Psoas muscle (tissue), 8 donors: ENCODE measurements around the gene HYOU1. TPM values are rescaled to one million over a fixed set of nuclear protein-coding genes. Genes with fewer than 3 reads are reported as not detected.

Experiments
- ATAC-seq, 4 donors: fragments of 200-7000 bp; cut with Tn5 transposase; one replicate each; pipeline ENCODE4 v1.9.1; 2020; ENCODE audit warnings: moderate library complexity in 3 of 4, mild to moderate bottlenecking in 2 of 4
- DNase-seq, 2 donors: peaks; one replicate each; pipeline ENCODE4 v3.0.0-alpha.2; 2020
- H3K27ac ChIP-seq: fragments of 200-600 bp; one replicate; pipeline ENCODE4 v1.8.0; 2022
- H3K27me3 ChIP-seq, 3 donors: fragments of 200-600 bp in 1 of 3; one replicate each; pipeline versions ENCODE4 v1.6.1 to v1.8.0; 2013 to 2022; ENCODE audit warnings: low read length in 2 of 3, mild to moderate bottlenecking in 2 of 3, moderate library complexity in 1 of 3; ENCODE audit not compliant: insufficient read depth in 3 of 3
- H3K36me3 ChIP-seq, 2 donors: fragments of 200-600 bp in 1 of 2; one replicate each; pipeline versions ENCODE4 v1.6.1 to v1.8.0; 2013 to 2022; ENCODE audit warnings: low read depth in 1 of 2, mild to moderate bottlenecking in 1 of 2, moderate library complexity in 1 of 2; ENCODE audit not compliant: insufficient read depth in 1 of 2
- H3K4me1 ChIP-seq: fragments of 200-600 bp; one replicate; pipeline ENCODE4 v1.8.0; 2022
- H3K4me3 ChIP-seq: fragments of 200-600 bp; one replicate; pipeline ENCODE4 v1.8.0; 2022; ENCODE audit warnings: mild to moderate bottlenecking
- H3K9me3 ChIP-seq: fragments of 200-600 bp; one replicate; pipeline ENCODE4 v1.8.0; 2022
- WGBS, 3 donors: extraction: QIAGEN DNeasy Blood & Tissue Kit; methylation state at CpG; one replicate each; pipeline versions ENCODE4 v1.1.6 to v1.1.7; 2013; 5-methylcytosine and 5-hydroxymethylcytosine counted together
- intact Hi-C, 2 donors: fragments of 100-400 bp; cut with DNase I; formaldehyde crosslinking; loops; one replicate each; pipeline versions ENCODE4 v1.11.0 to v1.14.2; 2022
- polyA plus RNA-seq, 3 donors: library from polyadenylated mRNA; stranded (reverse); fragments of 200-250 nt; gene quantifications; one replicate each; pipeline ENCODE4 v1.2.3, GENCODE V29; 2013
- total RNA-seq, 4 donors: library from RNA; stranded (reverse); fragmentation: NEBNext Ultra II Directional in 2 of 4; extraction: Animal tissue kit (Norgen Biotek cat#: 25700) in 2 of 4; gene quantifications; one replicate each; pipeline versions ENCODE4 v1.2.1 to v1.2.4, GENCODE V29; 2021 to 2023
- TF ChIP-seq, protein P1 (sequence below): fragments of 200-600 bp; IDR thresholded peaks from one replicate; pipeline ENCODE4 v1.8.0; 2022; ENCODE audit warnings: antibody characterized with exemption
- donor health status: healthy with polysubstance abuse.
- donor health status: DM: no; HTN: no; CAD: no; lungs with moderate emphysema.
- donor health status: Bipolar disorder and iron deficiency.
- donor health status: healthy.
- donor health status: DM: yes; HTN: yes; CAD: no.
- donor health status: DM: no; HTN: no; CAD: no.
- donor health status: DM: no; HTN: no; CAD: no.
- donor health status: DM: yes; HTN: yes; CAD: no.

HYOU1 gene
- total and polyA plus RNA-seq, 7 donors, result 21.2 to 46.2 (median 31.0) TPM

DNA sequence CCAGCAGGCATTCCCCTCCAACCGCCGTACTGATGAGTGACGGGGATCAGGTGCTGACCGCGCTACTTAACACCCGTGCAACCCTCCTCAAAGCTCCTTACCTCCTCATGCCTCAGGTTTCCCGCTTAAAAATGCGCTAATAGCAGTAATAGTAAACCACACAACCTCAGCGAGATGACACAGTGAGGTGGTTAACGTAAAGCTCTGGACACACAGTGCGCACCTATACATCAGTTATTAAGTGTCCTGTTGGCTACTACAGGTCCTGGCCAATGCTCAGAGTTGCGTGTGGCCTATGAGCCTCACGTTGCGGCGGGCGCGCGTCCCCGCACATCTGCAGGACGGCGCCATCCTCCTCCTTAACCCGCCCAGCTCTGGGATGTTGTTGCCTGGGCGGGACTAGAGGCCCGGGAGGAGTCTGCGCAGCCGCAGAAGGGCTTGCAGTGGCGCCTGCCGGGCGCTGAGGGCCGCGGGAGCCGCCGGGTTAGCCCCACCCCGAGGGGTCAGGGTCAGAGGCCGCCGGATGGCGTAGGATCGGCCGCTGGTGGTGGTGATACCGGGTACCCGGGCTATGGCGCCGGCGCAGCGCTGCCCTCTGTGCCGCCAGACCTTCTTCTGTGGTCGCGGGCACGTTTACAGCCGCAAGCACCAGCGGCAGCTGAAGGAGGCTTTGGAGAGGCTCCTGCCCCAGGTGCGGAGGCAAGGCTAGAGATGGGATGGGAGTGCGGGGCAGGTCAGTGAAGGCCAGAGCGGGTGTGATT, 59.2 kb downstream of the HYOU1 start, which contains the start of gene CENATAC:
CENATAC (plus strand) TSS at position 512 of the 761 bp plus-strand sequence; CDS start at position 572, 60 bp downstream.
- ATAC-seq (peak; percentile 96 to 98 (median 98)), DNase-seq (peak; percentile 97 to 98)
- Histone ChIP-seq H3K9me3 (no peaks in the 10 kb centered on the region), H3K27ac (peak within 1 kb of the TSS; percentile 78), H3K36me3 (peaks cover 4 to 34% of the 10 kb centered on the region in 2 donors), H3K4me1 (peaks cover 20% of the 10 kb centered on the region), H3K27me3 (no peaks in the 10 kb centered on the region), H3K4me3 (peak within 1 kb of the TSS; percentile 76)
- TF ChIP-seq, protein P1, sequence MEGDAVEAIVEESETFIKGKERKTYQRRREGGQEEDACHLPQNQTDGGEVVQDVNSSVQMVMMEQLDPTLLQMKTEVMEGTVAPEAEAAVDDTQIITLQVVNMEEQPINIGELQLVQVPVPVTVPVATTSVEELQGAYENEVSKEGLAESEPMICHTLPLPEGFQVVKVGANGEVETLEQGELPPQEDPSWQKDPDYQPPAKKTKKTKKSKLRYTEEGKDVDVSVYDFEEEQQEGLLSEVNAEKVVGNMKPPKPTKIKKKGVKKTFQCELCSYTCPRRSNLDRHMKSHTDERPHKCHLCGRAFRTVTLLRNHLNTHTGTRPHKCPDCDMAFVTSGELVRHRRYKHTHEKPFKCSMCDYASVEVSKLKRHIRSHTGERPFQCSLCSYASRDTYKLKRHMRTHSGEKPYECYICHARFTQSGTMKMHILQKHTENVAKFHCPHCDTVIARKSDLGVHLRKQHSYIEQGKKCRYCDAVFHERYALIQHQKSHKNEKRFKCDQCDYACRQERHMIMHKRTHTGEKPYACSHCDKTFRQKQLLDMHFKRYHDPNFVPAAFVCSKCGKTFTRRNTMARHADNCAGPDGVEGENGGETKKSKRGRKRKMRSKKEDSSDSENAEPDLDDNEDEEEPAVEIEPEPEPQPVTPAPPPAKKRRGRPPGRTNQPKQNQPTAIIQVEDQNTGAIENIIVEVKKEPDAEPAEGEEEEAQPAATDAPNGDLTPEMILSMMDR, result no peak
- intact Hi-C loops, result no loop called here
- WGBS, 3 donors, result 0 to 1% (median 0%) methylated on average over 43 to 54 of the region's 54 CpGs

DNA sequence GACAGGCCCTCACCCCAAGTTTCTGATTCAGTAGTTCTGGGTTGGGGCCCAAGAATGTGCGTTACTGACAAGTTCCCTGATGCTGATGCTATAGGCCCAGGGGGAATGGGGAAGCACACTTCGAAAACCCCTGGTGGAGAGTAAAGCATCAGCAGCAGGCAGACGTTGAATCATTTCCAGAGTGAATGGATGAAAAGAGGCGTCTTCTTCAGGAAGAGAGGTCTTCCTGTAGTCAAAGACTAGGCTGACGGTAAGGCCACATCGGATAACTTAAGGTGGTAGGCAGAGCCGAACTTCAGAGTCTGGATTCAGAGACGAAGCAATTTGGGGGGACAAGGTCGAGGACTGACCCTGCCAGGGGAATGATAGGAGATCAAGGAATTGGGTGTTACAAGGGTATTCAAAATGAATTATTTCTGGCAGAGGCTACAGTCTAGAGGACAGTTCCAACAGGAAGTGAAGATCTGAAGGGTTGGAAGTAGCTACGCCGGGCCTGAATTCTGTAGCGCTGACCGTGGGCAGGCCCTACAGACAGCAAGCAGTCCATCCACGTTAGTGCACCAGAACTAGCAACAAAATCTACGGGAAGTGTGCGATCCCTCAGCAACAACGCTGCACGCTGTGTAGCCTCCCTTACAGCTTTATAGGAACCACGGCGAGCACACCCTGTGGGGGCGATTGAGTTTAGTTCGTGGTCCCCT, 59.9 kb downstream of the HYOU1 start:
- H3K9me3 ChIP-seq, result no peaks in the 10 kb centered on the region
- peaks cover 20% of the 10 kb centered on the region for H3K4me1 ChIP-seq
- peaks cover 4 to 27% of the 10 kb centered on the region in 2 donors for H3K36me3 ChIP-seq
- WGBS, 3 donors, result 15 to 21% (median 18%) methylated on average over 22 of the region's 22 CpGs
- peak overlapping the region; percentile 78 for H3K27ac ChIP-seq
- no peak for DNase-seq
- H3K4me3 ChIP-seq, result peak overlapping the region; percentile 76
- TF ChIP-seq, protein P1, result no peak
- intact Hi-C loops, result no loop called here
- no peaks in the 10 kb centered on the region for H3K27me3 ChIP-seq
- ATAC-seq, result peak in 3 of 4 donors; percentile 5 to 11 (median 9)

Other genes starting within 250 kb of the HYOU1 start
- under 1 TPM in 1 of 4 donors, not detected in 3; 0.17 TPM for gene CXCR5, start 173.3 kb downstream of the HYOU1 start, total RNA-seq
- gene CXCR5, start 173.3 kb downstream of the HYOU1 start, polyA plus RNA-seq, result under 1 TPM; 0.14 to 0.25 (median 0.21) TPM
- 100 to 1,000 TPM in 1 of 4 donors, 10 to 100 TPM in 3; 52.4 to 124 (median 68.0) TPM for gene BCL9L, start 131.3 kb downstream of the HYOU1 start, total RNA-seq
- gene BCL9L, start 131.3 kb downstream of the HYOU1 start, polyA plus RNA-seq, result 10 to 100 TPM in 1 of 3 donors, 1 to 10 TPM in 2; 8.1 to 31.2 (median 8.6) TPM
- not detected for gene UPK2, start 100.9 kb downstream of the HYOU1 start, total RNA-seq
- gene UPK2, start 100.9 kb downstream of the HYOU1 start, polyA plus RNA-seq, result under 1 TPM in 1 of 3 donors, not detected in 2; 0.23 TPM
- not detected for gene FOXR1, start 85.4 kb downstream of the HYOU1 start, total RNA-seq
- not detected for gene FOXR1, start 85.4 kb downstream of the HYOU1 start, polyA plus RNA-seq
- 10 to 100 TPM in 3 of 4 donors, 1 to 10 TPM in 1; 5.4 to 18.9 (median 10.9) TPM for gene CENATAC, start 59.1 kb downstream of the HYOU1 start, total RNA-seq
- 10 to 100 TPM in 2 of 3 donors, 1 to 10 TPM in 1; 9.4 to 23.5 (median 10.1) TPM for gene CENATAC, start 59.1 kb downstream of the HYOU1 start, polyA plus RNA-seq
- gene RPS25, start 38.9 kb downstream of the HYOU1 start, total RNA-seq, result 1,000 to 10,000 TPM; 1,024 to 1,264 (median 1,219) TPM
- 1,000 to 10,000 TPM; 1,713 to 2,514 (median 2,031) TPM for gene RPS25, start 38.9 kb downstream of the HYOU1 start, polyA plus RNA-seq
- 10 to 100 TPM; 46.1 to 61.5 (median 56.8) TPM for gene TRAPPC4, start 38.4 kb downstream of the HYOU1 start, total RNA-seq
- 10 to 100 TPM; 39.0 to 99.5 (median 52.8) TPM for gene TRAPPC4, start 38.4 kb downstream of the HYOU1 start, polyA plus RNA-seq
- gene SLC37A4, start 26.3 kb downstream of the HYOU1 start, total RNA-seq, result 10 to 100 TPM; 17.0 to 26.9 (median 20.5) TPM
- gene SLC37A4, start 26.3 kb downstream of the HYOU1 start, polyA plus RNA-seq, result 10 to 100 TPM; 10.6 to 34.3 (median 25.9) TPM
- 10 to 100 TPM; 16.2 to 25.4 (median 19.6) TPM for gene VPS11, start 10.6 kb upstream of the HYOU1 start, total RNA-seq
- gene VPS11, start 10.6 kb upstream of the HYOU1 start, polyA plus RNA-seq, result 10 to 100 TPM; 16.4 to 23.2 (median 21.8) TPM
- gene HMBS, start 27.7 kb upstream of the HYOU1 start, total RNA-seq, result 10 to 100 TPM; 18.1 to 33.3 (median 25.8) TPM
- gene HMBS, start 27.7 kb upstream of the HYOU1 start, polyA plus RNA-seq, result 10 to 100 TPM; 38.3 to 45.3 (median 40.4) TPM
- 10 to 100 TPM in 3 of 4 donors, 1 to 10 TPM in 1; 9.4 to 12.9 (median 12.3) TPM for gene DPAGT1, start 44.6 kb upstream of the HYOU1 start, total RNA-seq
- gene DPAGT1, start 44.6 kb upstream of the HYOU1 start, polyA plus RNA-seq, result 10 to 100 TPM; 12.1 to 38.7 (median 27.3) TPM
- gene C2CD2L, start 50.1 kb upstream of the HYOU1 start, total RNA-seq, result 10 to 100 TPM; 10.9 to 16.8 (median 15.0) TPM
- gene C2CD2L, start 50.1 kb upstream of the HYOU1 start, polyA plus RNA-seq, result 10 to 100 TPM; 14.5 to 28.7 (median 15.2) TPM
- gene HINFP, start 64.4 kb upstream of the HYOU1 start, total RNA-seq, result 10 to 100 TPM; 10.1 to 16.2 (median 14.3) TPM
- gene HINFP, start 64.4 kb upstream of the HYOU1 start, polyA plus RNA-seq, result 10 to 100 TPM in 2 of 3 donors, 1 to 10 TPM in 1; 8.3 to 20.6 (median 10.9) TPM
- under 1 TPM in 3 of 4 donors, not detected in 1; 0.12 to 0.38 (median 0.30) TPM for gene ABCG4, start 91.8 kb upstream of the HYOU1 start, total RNA-seq
- gene ABCG4, start 91.8 kb upstream of the HYOU1 start, polyA plus RNA-seq, result under 1 TPM; 0.03 to 0.22 (median 0.08) TPM
- 10 to 100 TPM; 18.1 to 28.7 (median 27.1) TPM for gene NLRX1, start 111.5 kb upstream of the HYOU1 start, total RNA-seq
- gene NLRX1, start 111.5 kb upstream of the HYOU1 start, polyA plus RNA-seq, result 10 to 100 TPM in 2 of 3 donors, 1 to 10 TPM in 1; 8.8 to 15.4 (median 10.3) TPM
- not detected for gene NHERF4, start 128.3 kb upstream of the HYOU1 start, total RNA-seq
- gene NHERF4, start 128.3 kb upstream of the HYOU1 start, polyA plus RNA-seq, result under 1 TPM; 0.06 to 0.17 (median 0.07) TPM
- gene CBL, start 149.1 kb upstream of the HYOU1 start, total RNA-seq, result 1 to 10 TPM; 3.6 to 7.6 (median 7.2) TPM
- 1 to 10 TPM in 2 of 3 donors, under 1 TPM in 1; 0.94 to 3.4 (median 2.2) TPM for gene CBL, start 149.1 kb upstream of the HYOU1 start, polyA plus RNA-seq